Hepatocyte (in vitro differentiated cells): ENCODE results near the gene ASAP2. TPM values are rescaled to one million over a fixed set of nuclear protein-coding genes. Genes with fewer than 3 reads are reported as not detected.

ENCODE experiments used
- DNase-seq: peaks from one replicate; pipeline ENCODE4 v3.0.0-alpha.2; 2016; ENCODE audit warnings: low spot score
- H2AFZ ChIP-seq: fragments of 200-600 bp; sonication (generic); 2 replicates; pipeline ENCODE4 v1.6.0; 2016; ENCODE audit warnings: antibody characterized with exemption, mild to moderate bottlenecking
- H3K27ac ChIP-seq: fragments of 200-600 bp; sonication (generic); 2 replicates; pipeline ENCODE4 v1.5.1; 2016; ENCODE audit warnings: mild to moderate bottlenecking
- H3K27me3 ChIP-seq: fragments of 200-600 bp; sonication (generic); 2 replicates; pipeline ENCODE4 v1.6.1; 2016
- H3K36me3 ChIP-seq: fragments of 200-600 bp; sonication (generic); replicated peaks from 2 replicates; pipeline ENCODE4 v1.5.1; 2016; ENCODE audit warnings: low read depth; ENCODE audit not compliant: insufficient read depth
- H3K4me1 ChIP-seq: fragments of 200-600 bp; sonication (generic); 2 replicates; pipeline ENCODE4 v1.5.1; 2016; ENCODE audit warnings: mild to moderate bottlenecking, moderate library complexity; ENCODE audit not compliant: insufficient read depth
- H3K4me2 ChIP-seq: fragments of 200-600 bp; sonication (generic); 2 replicates; pipeline ENCODE4 v1.6.0; 2016
- H3K4me3 ChIP-seq: fragments of 200-600 bp; sonication (generic); 2 replicates; pipeline ENCODE4 v1.5.1; 2016; ENCODE audit warnings: mild to moderate bottlenecking
- H3K79me2 ChIP-seq: fragments of 200-600 bp; sonication (generic); 2 replicates; pipeline ENCODE4 v1.6.0; 2017; ENCODE audit warnings: mild to moderate bottlenecking
- H3K9me2 ChIP-seq: fragments of 200-600 bp; sonication (generic); replicated peaks from 2 replicates; pipeline ENCODE4 v1.6.0; 2017; ENCODE audit warnings: mild to moderate bottlenecking; ENCODE audit not compliant: insufficient read depth
- H3K9me3 ChIP-seq: fragments of 200-600 bp; sonication (generic); 2 replicates; pipeline ENCODE4 v1.5.1; 2016; ENCODE audit warnings: low read depth, mild to moderate bottlenecking
- H4K20me1 ChIP-seq: fragments of 200-600 bp; sonication (generic); 2 replicates; pipeline ENCODE4 v1.6.0; 2016; ENCODE audit warnings: mild to moderate bottlenecking; ENCODE audit not compliant: insufficient read depth, poor library complexity, severe bottlenecking
- EZH2 ChIP-seq: fragments of 200-600 bp; sonication (generic); IDR thresholded peaks from 2 replicates; pipeline ENCODE4 v1.6.1; 2016; ENCODE audit warnings: antibody characterized with exemption, mild to moderate bottlenecking, borderline replicate concordance
- EZH2phosphoT487 ChIP-seq: fragments of 200-600 bp; sonication (generic); IDR thresholded peaks from one replicate; pipeline ENCODE4 v1.6.1; 2018; ENCODE audit warnings: antibody characterized with exemption, mild to moderate bottlenecking, low read depth, moderate library complexity; ENCODE audit not compliant: unreplicated experiment, severe bottlenecking
- WGBS: methylation state at CpG from one replicate; pipeline ENCODE4 v1.1.6; 2016; ENCODE audit warnings: low lambda C conversion rate; ENCODE audit errors: missing lambda C conversion rate; 5-methylcytosine and 5-hydroxymethylcytosine counted together
- polyA plus RNA-seq: library from polyadenylated mRNA; unstranded; fragments of >200 nt; fragmentation: Nextera tagmentation; extraction: Ambion mirVana; gene quantifications from 2 replicates; pipeline ENCODE4 v1.2.1, GENCODE V29; 2016
- total RNA-seq: library from RNA; depleted of rRNA; stranded (reverse); fragments of >200 nt; gene quantifications from 2 replicates; pipeline ENCODE4 v1.2.3, GENCODE V29; 2014
- TF ChIP-seq, protein P1 (sequence below): fragments of 200-600 bp; sonication (generic); IDR thresholded peaks from 2 replicates; pipeline ENCODE4 v1.5.1; 2016; ENCODE audit warnings: antibody characterized with exemption, mild to moderate bottlenecking; ENCODE audit not compliant: poor library complexity

The ASAP2 gene
- total RNA-seq (17.1 and 21.3 TPM in 2 replicates), polyA plus RNA-seq (13.7 and 15.4 TPM in 2 replicates)

DNA sequence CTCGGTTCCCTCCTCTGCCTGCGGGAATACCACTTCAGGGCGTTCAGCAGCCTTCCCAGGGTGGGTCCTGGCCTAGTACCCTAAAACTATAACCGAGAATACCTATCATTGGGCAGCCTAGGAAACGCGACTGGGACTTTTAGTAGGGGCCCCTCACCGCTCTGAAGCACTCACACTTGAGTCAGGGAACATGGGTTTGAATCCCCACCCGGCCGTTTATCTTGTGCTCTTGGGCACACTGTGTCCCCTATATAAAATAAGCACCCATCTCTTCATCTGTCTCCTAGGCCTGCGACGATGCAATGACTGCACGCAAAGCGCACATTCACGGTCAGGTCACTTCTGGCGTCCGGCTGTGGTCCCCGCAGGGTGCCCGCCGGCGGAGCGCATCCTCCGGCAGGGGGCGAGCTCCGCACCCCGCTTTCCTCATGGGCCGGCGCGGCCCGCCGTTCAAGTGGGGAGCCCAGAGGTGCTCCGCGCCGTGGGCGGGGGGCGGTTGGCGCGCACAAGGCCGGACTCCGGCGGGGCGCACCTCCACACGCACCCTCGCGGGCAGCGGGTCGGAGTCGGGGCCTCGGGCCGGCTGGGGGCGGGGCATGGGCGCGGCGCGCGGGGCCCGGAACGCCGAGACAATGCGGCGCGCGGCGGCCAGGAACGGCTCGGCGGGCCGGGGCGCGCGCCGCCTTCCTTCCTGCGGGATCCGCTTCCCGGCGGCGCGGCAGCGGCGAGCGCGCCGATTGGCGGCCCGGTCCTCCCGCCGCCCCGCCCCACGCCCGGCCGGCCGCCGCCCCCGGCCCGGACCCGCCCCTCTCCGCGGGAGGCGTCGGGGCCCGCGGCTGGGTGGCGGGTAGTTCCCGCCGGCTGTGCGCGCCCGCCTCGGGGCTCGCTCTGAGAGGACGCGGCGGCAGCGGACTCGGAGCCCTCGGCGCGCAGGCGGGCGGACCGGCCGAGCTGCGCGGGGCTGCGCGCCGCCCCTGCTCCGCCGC, at the start of gene ASAP2:
TSS of gene ASAP2 (plus strand) at position 850 of the 986 bp plus-strand sequence. CDS start 293 bp downstream, outside the sequence.
- Histone ChIP-seq H3K36me3 (no peaks in the 10 kb centered on the region), H3K9me2 (no peaks in the 10 kb centered on the region), H4K20me1 (peaks cover 15% of the 10 kb centered on the region), H3K9me3 (no peaks in the 10 kb centered on the region), H3K27me3 (no peaks in the 10 kb centered on the region), H3K27ac (peak within 1 kb of the TSS; percentile 88), H3K79me2 (peaks cover 43% of the 10 kb centered on the region), H3K4me3 (peak within 1 kb of the TSS; percentile 87), H3K4me2 (peak within 1 kb of the TSS; percentile 90), H2AFZ (peak within 1 kb of the TSS; percentile 87), H3K4me1 (peaks cover 12% of the 10 kb centered on the region)
- peak; percentile 91 for DNase-seq
- WGBS: 5% methylated on average over 48 of the region's 128 CpGs
- TF ChIP-seq EZH2 (no peak), EZH2phosphoT487 (no peak)
- TF ChIP-seq, protein P1, sequence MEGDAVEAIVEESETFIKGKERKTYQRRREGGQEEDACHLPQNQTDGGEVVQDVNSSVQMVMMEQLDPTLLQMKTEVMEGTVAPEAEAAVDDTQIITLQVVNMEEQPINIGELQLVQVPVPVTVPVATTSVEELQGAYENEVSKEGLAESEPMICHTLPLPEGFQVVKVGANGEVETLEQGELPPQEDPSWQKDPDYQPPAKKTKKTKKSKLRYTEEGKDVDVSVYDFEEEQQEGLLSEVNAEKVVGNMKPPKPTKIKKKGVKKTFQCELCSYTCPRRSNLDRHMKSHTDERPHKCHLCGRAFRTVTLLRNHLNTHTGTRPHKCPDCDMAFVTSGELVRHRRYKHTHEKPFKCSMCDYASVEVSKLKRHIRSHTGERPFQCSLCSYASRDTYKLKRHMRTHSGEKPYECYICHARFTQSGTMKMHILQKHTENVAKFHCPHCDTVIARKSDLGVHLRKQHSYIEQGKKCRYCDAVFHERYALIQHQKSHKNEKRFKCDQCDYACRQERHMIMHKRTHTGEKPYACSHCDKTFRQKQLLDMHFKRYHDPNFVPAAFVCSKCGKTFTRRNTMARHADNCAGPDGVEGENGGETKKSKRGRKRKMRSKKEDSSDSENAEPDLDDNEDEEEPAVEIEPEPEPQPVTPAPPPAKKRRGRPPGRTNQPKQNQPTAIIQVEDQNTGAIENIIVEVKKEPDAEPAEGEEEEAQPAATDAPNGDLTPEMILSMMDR: peak; percentile 79

DNA sequence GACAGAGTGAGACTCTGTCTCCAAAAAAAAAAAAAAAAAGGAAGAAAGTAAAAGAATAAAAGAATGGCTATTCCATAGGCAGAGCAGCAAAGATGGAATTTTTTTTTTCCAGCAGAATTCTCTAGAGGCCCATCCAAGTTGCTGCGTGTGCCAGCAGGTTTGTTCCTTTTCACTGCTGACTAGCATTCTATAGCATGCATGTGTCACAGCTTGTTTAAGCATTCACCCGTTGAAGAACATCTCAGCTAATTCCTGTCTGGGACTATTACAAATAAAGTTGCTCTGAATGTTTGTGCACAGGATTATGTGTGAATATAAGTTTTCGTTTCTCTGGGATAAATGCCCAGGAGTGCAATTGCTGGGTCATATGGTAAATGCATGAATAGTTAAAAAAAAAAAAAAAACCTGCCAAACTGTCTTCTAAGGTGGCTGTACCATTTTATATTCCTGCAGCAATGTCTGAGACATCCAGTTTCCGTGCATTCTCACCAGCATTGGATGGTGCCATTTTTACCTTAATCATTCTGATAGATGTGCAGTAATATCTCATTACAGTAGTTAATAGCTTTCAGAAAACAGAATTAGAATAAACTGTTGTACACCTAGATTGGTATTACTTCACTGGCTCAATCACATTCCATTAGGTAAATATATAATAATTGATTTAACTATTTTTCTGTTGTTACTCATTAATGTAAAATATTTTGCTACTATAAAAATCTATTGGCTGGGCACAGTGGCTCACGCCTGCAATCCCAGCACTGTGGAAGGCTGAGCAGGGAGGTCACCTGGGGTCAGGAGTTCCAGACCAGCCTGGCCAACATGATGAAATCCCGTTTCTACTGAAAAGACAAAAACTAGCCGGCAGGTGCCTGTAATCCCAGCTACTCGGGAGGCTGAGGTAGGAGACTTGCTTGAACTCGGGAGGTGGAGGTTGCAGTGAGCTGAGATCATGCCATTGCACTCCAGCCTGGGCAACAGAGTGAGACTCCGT, 47.5 kb upstream of the ASAP2 start:
- Histone ChIP-seq H3K4me3 (no peak overlapping the region), H3K27me3 (no peaks in the 10 kb centered on the region), H3K36me3 (no peaks in the 10 kb centered on the region), H3K4me2 (no peak overlapping the region), H3K27ac (no peak overlapping the region), H3K9me2 (no peaks in the 10 kb centered on the region), H4K20me1 (no peaks in the 10 kb centered on the region), H2AFZ (no peak overlapping the region), H3K4me1 (no peaks in the 10 kb centered on the region), H3K79me2 (no peaks in the 10 kb centered on the region), H3K9me3 (no peaks in the 10 kb centered on the region)
- no peak for TF ChIP-seq EZH2phosphoT487
- TF ChIP-seq, protein P1: no peak
- no peak for TF ChIP-seq EZH2
- WGBS: 77% methylated on average over 9 of the region's 10 CpGs
- no peak for DNase-seq

- H3K9me2 ChIP-seq: no peaks in the 10 kb centered on the region
Observed at GRCh38 chr2:9160732-9161131, 45.9 kb upstream of the ASAP2 start.

More at GRCh38 chr2:9160732-9161131, 45.9 kb upstream of the ASAP2 start:
- no peak overlapping the region for H3K4me2 ChIP-seq
- no peaks in the 10 kb centered on the region for H3K4me1 ChIP-seq
- H3K27me3 ChIP-seq: no peaks in the 10 kb centered on the region
- H4K20me1 ChIP-seq: no peaks in the 10 kb centered on the region
- no peak overlapping the region for H2AFZ ChIP-seq
- no peak overlapping the region for H3K4me3 ChIP-seq
- no peak for DNase-seq
- H3K9me3 ChIP-seq: no peaks in the 10 kb centered on the region
- TF ChIP-seq, protein P1: no peak
- TF ChIP-seq EZH2 (no peak), EZH2phosphoT487 (no peak)
- H3K79me2 ChIP-seq: no peaks in the 10 kb centered on the region
- no peaks in the 10 kb centered on the region for H3K36me3 ChIP-seq
- no peak overlapping the region for H3K27ac ChIP-seq
- WGBS: 88% methylated on average over 7 of the region's 7 CpGs
